PC-3 (cell line): Measurements from ENCODE around the gene TBX15. TPM values are rescaled to one million over a fixed set of nuclear protein-coding genes. Genes with fewer than 3 reads are reported as not detected.
A peak's percentile ranks its signal among the peaks of the same experiment; 100 is the strongest.

Experiments used
- ATAC-seq: fragments of 200-7000 bp; cut with Tn5 transposase; 2 replicates; pipeline ENCODE4 v1.9.1; 2020; ENCODE audit warnings: mild to moderate bottlenecking, moderate library complexity
- BruUV-seq: library from RNA; stranded (reverse); fragments of 400-500 nt; replicated peaks from 2 replicates; lab custom pipeline; 2021; lab: Mats Ljungman, UMichigan
- CTCF ChIA-PET: fragments of 300-600 bp; sonication (Branson Sonifier 250); formaldehyde crosslinking; loops from one replicate; lab custom pipeline; 2022; ENCODE audit warnings: antibody characterized with exemption; lab: Charles Lee
- POLR2A ChIA-PET: fragments of 300-600 bp; sonication (Branson Sonifier 250); formaldehyde crosslinking; loops from one replicate; lab custom pipeline; 2022; ENCODE audit warnings: antibody characterized with exemption; ENCODE audit not compliant: unreplicated experiment; lab: Charles Lee
- DNase-seq: peaks from one replicate; pipeline ENCODE4 v3.0.0-alpha.2; 2015
- H2AFZ ChIP-seq: fragments of 300-600 bp; sonication (generic); 2 replicates; pipeline ENCODE4 v1.6.0; 2016; ENCODE audit warnings: antibody characterized with exemption, low read length
- H3F3A ChIP-seq: fragments of 300-600 bp; sonication (generic); one replicate; pipeline ENCODE4 v1.6.0; 2017; ENCODE audit warnings: antibody characterized with exemption, low read length, control low read depth, mild to moderate bottlenecking; ENCODE audit not compliant: unreplicated experiment
- H3K27ac ChIP-seq: fragments of 300-600 bp; sonication (generic); 2 replicates; pipeline ENCODE4 v1.5.1; 2016; ENCODE audit warnings: mild to moderate bottlenecking, low read length
- H3K27me3 ChIP-seq: fragments of 300-600 bp; sonication (generic); 2 replicates; pipeline ENCODE4 v1.6.1; 2016; ENCODE audit warnings: low read length, mixed read lengths
- H3K36me3 ChIP-seq: fragments of 300-600 bp; sonication (generic); 2 replicates; pipeline ENCODE4 v1.6.1; 2016; ENCODE audit warnings: low read depth, mixed run types, low read length, mixed read lengths
- H3K4me1 ChIP-seq: fragments of 300-600 bp; sonication (generic); 2 replicates; pipeline ENCODE4 v1.5.1; 2016; ENCODE audit warnings: low read length; ENCODE audit not compliant: insufficient read depth
- H3K4me2 ChIP-seq: fragments of 300-600 bp; sonication (generic); 2 replicates; pipeline ENCODE4 v1.6.0; 2016; ENCODE audit warnings: low read length
- H3K4me3 ChIP-seq: fragments of 300-600 bp; sonication (generic); 2 replicates; pipeline ENCODE4 v1.5.1; 2016; ENCODE audit warnings: mild to moderate bottlenecking, low read length, mixed read lengths
- H3K79me2 ChIP-seq: fragments of 300-600 bp; sonication (generic); 2 replicates; pipeline ENCODE4 v1.6.1; 2017; ENCODE audit warnings: low read length, mixed read lengths
- H3K9ac ChIP-seq: fragments of 300-600 bp; sonication (generic); 2 replicates; pipeline ENCODE4 v1.6.0; 2016; ENCODE audit warnings: mild to moderate bottlenecking, low read length
- H3K9me2 ChIP-seq: fragments of 300-600 bp; sonication (generic); replicated peaks from 2 replicates; pipeline ENCODE4 v1.6.1; 2016; ENCODE audit warnings: mixed run types, low read length, mixed read lengths
- H3K9me3 ChIP-seq: fragments of 300-600 bp; sonication (generic); 2 replicates; pipeline ENCODE4 v1.6.1; 2016; ENCODE audit warnings: low read length, mixed read lengths
- H4K20me1 ChIP-seq: fragments of 300-600 bp; sonication (generic); 2 replicates; pipeline ENCODE4 v1.6.1; 2016; ENCODE audit warnings: low read length, mixed read lengths
- EZH2 ChIP-seq: fragments of 300-600 bp; sonication (generic); IDR thresholded peaks from one replicate; pipeline ENCODE4 v1.6.1; 2017; ENCODE audit warnings: antibody characterized with exemption, mild to moderate bottlenecking, low read length; ENCODE audit not compliant: unreplicated experiment
- EZH2phosphoT487 ChIP-seq: fragments of 300-600 bp; sonication (generic); IDR thresholded peaks from 2 replicates; pipeline ENCODE4 v1.6.1; 2018; ENCODE audit warnings: mild to moderate bottlenecking, antibody characterized with exemption, low read length, borderline replicate concordance
- intact Hi-C: fragments of 100-400 bp; cut with micrococcal nuclease; formaldehyde crosslinking; loops from 2 replicates; pipeline ENCODE4 v1.9.0; 2023
- total RNA-seq: library from RNA; depleted of rRNA; stranded (reverse); fragments of >200 nt; gene quantifications from 2 replicates; pipeline ENCODE4 v1.2.3, GENCODE V29; 2014
- TF ChIP-seq, protein P1 (sequence below): fragments of 300-600 bp; sonication (generic); conservative IDR thresholded peaks from 2 replicates; pipeline ENCODE4 v1.5.1; 2017; ENCODE audit warnings: antibody characterized with exemption, low read depth, mild to moderate bottlenecking, low read length

TBX15 gene
- total RNA-seq, 1 experiment from 2014 or later = 0.58 TPM

- no peaks in the 10 kb centered on the region for H3K79me2 ChIP-seq
- H3K9me2 ChIP-seq = no peaks in the 10 kb centered on the region
- no peaks in the 10 kb centered on the region for H3K36me3 ChIP-seq
- ATAC-seq (no peak), DNase-seq (peak; percentile 58)
- no peak overlapping the region for H2AFZ ChIP-seq
- no TSS peak for BruUV-seq
- peaks cover 27% of the 10 kb centered on the region for H3K4me1 ChIP-seq
- H3K4me2 ChIP-seq = no peak overlapping the region
- H3K4me3 ChIP-seq = no peak overlapping the region
- H3K9me3 ChIP-seq = no peaks in the 10 kb centered on the region
- H3K9ac ChIP-seq = no peak overlapping the region
- TF ChIP-seq EZH2 = no peak
- TF ChIP-seq, protein P1, sequence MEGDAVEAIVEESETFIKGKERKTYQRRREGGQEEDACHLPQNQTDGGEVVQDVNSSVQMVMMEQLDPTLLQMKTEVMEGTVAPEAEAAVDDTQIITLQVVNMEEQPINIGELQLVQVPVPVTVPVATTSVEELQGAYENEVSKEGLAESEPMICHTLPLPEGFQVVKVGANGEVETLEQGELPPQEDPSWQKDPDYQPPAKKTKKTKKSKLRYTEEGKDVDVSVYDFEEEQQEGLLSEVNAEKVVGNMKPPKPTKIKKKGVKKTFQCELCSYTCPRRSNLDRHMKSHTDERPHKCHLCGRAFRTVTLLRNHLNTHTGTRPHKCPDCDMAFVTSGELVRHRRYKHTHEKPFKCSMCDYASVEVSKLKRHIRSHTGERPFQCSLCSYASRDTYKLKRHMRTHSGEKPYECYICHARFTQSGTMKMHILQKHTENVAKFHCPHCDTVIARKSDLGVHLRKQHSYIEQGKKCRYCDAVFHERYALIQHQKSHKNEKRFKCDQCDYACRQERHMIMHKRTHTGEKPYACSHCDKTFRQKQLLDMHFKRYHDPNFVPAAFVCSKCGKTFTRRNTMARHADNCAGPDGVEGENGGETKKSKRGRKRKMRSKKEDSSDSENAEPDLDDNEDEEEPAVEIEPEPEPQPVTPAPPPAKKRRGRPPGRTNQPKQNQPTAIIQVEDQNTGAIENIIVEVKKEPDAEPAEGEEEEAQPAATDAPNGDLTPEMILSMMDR = no peak
- TF ChIP-seq EZH2phosphoT487 = no peak
- POLR2A ChIA-PET = no interaction called here
- no peaks in the 10 kb centered on the region for H4K20me1 ChIP-seq
- intact Hi-C loops = no loop called here
- no peak overlapping the region for H3K27ac ChIP-seq
- H3F3A ChIP-seq = no peaks in the 10 kb centered on the region
- no peaks in the 10 kb centered on the region for H3K27me3 ChIP-seq
- CTCF ChIA-PET = no interaction called here
Observed at GRCh38 chr1:118945489-118945888, 42.7 kb downstream of the TBX15 start.

DNA sequence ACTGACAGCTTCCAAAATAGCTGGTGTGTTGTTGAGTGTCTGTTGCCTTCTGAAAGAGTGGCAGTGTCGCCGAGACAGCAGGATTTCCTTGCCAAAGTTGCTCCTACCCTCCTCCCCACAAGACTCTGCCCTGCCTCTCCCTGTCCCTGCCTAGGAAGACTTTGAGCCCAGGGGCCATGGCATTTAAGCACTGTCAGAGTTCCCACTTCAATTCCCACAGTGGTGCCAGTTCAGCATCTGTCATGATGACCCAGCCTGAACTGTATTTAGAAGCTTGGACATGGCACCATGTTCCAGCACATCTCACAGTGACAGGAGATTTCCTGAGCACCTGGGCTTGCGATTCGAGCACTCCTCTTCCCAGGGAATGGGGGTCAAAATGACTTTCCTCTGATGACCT, 43.6 kb downstream of the TBX15 start:
- no peak overlapping the region for H2AFZ ChIP-seq
- no TSS peak for BruUV-seq
- DNase-seq (no peak), ATAC-seq (no peak)
- no peaks in the 10 kb centered on the region for H3F3A ChIP-seq
- no peak for TF ChIP-seq EZH2
- TF ChIP-seq EZH2phosphoT487 = no peak
- TF ChIP-seq, protein P1 = no peak
- H4K20me1 ChIP-seq = no peaks in the 10 kb centered on the region
- intact Hi-C loops = no loop called here
- H3K9me3 ChIP-seq = no peaks in the 10 kb centered on the region
- ChIA-PET POLR2A (no interaction called here), CTCF (no interaction called here)
- H3K4me2 ChIP-seq = no peak overlapping the region
- H3K36me3 ChIP-seq = no peaks in the 10 kb centered on the region
- no peak overlapping the region for H3K27ac ChIP-seq
- H3K4me1 ChIP-seq = peaks cover 25% of the 10 kb centered on the region
- H3K9ac ChIP-seq = no peak overlapping the region
- H3K27me3 ChIP-seq = 0 out of 2 replicates have a peak, but pooled peaks cover 8% of the 10 kb centered on the region
- H3K79me2 ChIP-seq = no peaks in the 10 kb centered on the region
- no peaks in the 10 kb centered on the region for H3K9me2 ChIP-seq
- no peak overlapping the region for H3K4me3 ChIP-seq

DNA sequence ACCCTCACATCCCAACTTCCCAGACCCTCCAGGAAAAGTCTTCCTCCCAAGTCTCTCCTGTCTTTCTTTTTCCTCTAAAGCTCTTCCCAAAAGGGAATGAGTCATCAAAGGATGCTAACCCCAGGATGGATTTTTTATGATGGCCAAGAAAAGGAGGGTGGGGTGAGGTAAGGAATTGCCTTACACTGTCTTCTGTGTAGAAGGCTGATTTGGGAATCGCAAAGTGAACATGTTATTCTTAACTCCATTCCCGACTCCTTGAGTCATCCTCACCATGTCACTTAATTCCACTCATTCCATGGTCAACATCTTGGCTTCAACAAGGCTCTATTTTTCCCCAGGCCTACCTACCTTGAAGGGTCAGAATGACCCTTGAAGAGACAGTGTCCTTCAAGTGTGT, 44.0 kb downstream of the TBX15 start:
- Histone ChIP-seq H3K79me2 (no peaks in the 10 kb centered on the region), H3F3A (no peaks in the 10 kb centered on the region), H3K9me2 (no peaks in the 10 kb centered on the region), H3K9me3 (no peaks in the 10 kb centered on the region), H3K4me2 (no peak overlapping the region), H3K27me3 (0 out of 2 replicates have a peak, but pooled peaks cover 10% of the 10 kb centered on the region), H2AFZ (no peak overlapping the region), H3K27ac (no peak overlapping the region), H3K36me3 (no peaks in the 10 kb centered on the region), H3K4me1 (peaks cover 21% of the 10 kb centered on the region), H3K9ac (no peak overlapping the region), H4K20me1 (no peaks in the 10 kb centered on the region), H3K4me3 (no peak overlapping the region)
- intact Hi-C loops = no loop called here
- CTCF ChIA-PET = no interaction called here
- ATAC-seq (no peak), DNase-seq (peak; percentile 10)
- no peak for TF ChIP-seq EZH2phosphoT487
- no peak for TF ChIP-seq EZH2
- POLR2A ChIA-PET = no interaction called here
- BruUV-seq = no TSS peak
